ENCODE results near the gene RAPSN.

RAPSN gene

DNA sequence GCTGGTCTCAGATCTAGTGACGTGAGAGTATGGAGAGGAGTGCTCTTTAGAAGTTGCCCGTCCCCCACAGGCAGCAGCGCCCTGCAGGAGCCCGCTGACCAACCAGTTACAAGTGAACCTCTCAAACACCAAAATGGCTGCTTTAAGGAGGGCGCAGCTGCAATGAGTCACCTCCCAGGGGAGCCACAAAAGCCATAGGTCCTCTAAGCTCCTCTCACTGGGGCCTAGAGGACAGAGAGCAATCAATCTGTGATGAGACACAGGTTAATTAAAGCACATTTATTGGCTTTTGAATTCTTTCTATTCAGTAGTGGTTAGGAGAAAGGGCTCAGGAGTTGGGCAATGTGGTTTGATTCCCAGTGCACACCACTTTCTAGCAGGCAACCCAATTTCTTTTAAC is 15.5 kb upstream of the RAPSN start:
- DNase-seq = no peak

DNA sequence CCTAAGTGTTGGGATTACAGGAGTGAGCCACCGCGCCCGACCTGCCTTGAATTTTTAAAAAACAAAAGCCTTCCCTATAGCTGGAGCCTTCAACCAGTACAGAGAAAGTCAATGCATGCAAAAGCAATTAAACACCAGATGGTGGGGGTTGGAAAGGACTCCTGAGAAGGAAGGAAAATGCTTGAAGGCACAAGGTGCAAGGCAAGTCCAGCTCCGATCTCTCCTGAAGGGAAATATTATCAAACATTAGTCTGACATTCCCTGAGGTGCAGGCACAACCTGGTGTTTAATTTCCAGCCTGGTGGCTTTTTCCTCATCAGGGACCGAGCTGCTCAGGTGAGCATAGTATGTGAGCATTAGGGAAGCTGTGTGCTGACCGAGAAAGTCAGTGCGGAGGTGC is 12.9 kb upstream of the RAPSN start:
- no peak for DNase-seq

DNA sequence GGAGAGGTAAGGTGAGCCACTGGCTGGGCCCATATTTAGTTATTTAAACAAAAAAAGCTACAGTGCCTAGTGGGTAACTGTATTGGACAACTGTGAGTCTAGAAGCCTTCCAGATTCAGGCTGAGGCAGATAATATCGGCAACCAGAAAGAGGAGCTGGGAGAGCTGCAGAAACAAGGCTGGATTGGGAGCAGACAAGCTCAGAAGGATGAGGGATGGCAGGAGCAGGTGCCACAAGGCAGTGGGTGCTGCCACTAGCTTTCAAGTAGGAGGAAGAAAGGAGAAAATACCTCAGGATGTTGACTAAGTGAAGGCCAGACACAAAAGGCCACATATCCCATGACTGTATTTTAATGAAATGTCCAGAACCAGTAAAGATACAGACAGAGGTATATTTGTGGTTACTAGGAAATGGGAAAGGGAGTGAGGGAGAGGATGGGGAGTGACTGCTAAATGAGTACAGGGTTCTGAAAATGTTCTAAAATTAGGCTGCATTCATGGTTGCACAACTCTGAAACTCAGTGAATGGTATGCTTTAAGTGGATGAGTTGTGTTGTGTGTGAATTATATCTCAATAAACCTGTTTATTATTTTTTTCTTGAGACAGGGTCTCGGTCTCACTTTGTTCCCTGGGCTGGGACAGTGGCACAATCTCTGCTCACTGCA is 11.8 kb upstream of the RAPSN start:
- no peak for DNase-seq

DNA sequence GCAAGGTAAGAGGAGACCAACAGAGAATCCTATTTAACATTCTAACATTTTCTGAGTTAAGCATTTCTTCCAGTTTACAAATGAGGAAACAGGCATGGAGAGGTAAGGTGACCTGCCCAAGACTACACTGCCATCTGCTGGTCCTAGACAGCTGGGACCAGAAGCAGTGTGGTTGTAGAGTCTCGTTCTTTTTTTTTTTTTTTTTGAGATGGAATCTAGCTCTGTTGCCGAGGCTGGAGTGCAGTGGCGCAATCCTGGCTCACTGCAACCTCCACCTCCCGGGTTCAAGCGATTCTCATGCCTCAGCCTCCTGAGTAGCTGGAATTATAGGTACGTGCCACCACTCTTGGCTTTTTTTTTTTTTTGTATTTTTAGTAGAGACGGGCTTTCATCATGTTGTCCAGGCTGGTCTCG is 5.3 kb upstream of the RAPSN start:
- peak; percentile 94 for DNase-seq

DNA sequence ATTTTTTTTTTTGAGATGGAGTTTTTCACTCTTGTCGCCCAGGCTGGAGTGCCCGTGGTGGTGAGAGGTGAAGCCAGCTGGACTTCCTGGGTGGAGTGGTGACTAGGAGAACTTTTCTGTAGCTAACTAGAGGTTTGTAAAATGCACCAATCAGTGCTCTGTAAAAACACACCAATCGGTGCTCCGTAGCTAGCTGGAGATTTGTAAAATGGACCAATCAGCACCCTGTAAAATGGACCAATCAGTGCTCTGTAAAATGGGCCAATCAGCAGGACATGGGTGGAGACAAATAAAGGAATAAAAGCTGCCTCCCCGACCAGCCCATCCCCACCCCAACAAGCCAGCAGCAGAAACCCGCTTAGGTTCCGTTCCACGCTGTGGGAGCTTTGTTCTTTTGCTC is 4.4 kb upstream of the RAPSN start:
- peak; percentile 17 for DNase-seq

DNA sequence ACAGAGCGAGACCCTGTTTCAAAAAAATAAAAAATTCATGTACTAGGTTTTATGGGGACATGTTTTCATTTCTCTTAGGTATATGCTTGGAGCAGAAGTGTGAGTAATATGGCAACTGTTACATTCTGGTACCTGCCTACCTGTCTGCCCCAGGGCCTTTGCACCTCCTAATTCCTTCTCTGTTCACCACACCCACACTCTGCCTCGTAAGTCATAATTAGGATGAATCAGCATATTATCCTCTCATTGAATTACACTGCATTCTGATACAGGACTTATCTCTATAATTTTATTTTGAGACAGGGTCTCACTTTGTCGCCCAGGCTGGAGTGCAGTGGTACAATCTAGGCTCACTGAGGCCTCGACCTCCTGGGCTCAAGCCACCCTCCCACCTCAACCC is 3.1 kb upstream of the RAPSN start:
- no peak for DNase-seq

DNA sequence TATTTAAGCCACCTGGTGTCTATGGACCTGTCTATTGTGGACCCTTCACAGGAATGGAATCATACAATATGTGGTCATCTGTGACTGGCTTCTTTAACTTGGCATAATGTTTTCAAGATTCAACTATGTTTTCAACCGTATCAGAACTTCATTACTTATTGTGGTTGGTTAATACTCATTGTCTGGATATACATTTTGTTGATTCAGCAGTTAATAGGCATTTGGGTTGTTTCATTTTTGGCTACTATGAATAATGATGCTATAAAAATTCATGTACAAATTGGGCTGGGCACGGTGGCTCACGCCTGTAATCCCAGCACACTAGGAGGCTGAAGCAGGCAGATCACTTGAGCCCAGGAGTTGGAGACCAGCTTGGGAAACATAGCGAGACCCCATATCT is 2.5 kb upstream of the RAPSN start:
- no peak for DNase-seq

DNA sequence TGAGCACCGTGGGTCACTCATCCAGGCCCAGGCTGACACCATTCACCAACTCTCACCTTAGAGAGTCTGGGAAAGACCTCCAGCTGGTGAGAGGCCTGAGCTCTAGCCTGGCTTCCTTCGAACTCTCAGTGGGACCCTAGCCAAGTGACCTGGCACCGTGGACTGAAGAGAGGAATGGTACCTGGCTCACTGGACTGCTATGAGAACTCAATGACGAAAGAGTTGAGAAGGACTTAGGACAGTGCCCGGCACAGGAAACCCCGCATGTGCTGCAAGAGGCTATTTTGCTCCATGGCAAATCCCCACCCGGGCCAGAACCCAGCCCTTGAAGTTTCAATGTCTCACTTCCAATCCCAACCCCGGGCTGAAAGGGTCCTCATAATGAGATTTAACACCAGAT is 605 bp upstream of the RAPSN start:
- no peak for DNase-seq

DNA sequence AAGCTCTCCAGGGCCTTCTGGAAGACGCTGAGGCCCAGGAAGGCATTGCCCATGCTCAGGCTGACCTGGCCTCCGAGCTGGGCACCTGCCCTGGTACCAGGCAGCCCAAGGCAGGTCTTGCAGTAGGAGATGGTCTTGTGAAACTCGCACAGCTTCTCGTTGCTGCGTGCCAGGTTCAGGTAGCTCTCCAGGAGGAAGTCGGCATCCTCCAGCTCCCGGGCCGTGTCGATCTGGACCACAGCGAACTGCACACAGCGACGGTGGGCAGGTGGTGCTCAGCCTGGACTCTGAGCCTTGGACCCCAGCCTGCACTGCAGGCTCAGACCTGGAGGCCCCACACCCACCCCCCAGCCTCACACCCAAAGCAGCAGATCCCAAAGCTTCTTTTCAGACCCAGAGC is 1.0 kb downstream of the RAPSN start:
- DNase-seq = no peak

DNA sequence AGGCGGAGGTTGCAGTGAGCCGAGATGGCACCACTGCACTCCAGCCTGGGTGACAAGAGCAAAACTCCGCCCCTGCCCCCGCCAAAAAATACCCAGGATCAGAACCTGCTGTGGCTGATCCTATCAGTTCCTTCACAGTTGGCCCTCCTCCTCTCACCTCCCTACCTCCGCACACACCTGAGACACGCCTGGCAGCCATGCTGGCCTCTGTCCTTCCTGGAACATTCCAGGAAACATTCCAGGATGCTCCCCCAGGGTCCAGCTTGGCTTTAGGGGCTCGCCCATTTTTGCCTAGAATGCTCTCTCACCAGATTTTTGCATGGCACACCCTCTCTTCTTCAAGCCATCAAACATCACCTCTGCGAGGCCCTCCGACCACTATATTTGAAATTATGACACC is 2.1 kb downstream of the RAPSN start:
- DNase-seq = no peak

DNA sequence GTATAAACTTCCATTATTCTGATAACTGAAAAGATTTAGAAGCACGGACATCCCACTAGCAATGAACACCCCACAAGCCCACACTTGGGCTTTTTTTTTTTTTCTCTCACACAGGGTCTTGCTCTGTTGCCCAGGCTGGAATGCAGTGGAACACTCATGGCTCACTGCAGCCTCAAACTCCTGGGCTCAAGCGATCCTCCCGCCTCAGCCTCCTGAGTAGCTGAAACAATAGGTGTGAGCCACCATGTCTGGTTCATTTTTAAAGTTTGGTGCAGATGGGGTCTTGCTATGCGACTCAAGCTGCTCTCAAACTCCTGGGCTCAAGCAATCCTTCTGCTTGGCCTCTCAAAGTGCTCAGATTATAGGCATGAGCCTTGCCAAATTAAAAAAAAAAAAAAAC is 3.1 kb downstream of the RAPSN start:
- DNase-seq = no peak

DNA sequence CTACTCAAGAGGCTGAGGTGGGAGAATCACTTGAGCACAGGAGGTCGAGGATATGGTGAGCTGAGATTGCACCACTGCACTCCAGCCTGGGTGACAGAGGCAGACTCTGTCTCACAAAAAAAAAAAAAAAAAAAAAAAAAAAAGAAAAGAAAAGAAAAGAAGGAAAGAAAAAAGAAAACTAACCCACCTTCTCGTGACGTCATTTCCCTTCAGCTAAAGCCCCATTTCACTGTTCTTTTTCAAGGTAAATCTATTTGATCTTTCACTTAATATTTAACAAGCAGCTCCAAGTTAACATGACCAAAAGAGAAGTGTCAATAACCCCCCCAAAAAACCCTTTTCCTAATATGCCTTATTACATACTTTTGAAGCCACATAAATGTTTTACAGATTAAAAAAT is 5.1 kb downstream of the RAPSN start:
- DNase-seq = no peak

DNA sequence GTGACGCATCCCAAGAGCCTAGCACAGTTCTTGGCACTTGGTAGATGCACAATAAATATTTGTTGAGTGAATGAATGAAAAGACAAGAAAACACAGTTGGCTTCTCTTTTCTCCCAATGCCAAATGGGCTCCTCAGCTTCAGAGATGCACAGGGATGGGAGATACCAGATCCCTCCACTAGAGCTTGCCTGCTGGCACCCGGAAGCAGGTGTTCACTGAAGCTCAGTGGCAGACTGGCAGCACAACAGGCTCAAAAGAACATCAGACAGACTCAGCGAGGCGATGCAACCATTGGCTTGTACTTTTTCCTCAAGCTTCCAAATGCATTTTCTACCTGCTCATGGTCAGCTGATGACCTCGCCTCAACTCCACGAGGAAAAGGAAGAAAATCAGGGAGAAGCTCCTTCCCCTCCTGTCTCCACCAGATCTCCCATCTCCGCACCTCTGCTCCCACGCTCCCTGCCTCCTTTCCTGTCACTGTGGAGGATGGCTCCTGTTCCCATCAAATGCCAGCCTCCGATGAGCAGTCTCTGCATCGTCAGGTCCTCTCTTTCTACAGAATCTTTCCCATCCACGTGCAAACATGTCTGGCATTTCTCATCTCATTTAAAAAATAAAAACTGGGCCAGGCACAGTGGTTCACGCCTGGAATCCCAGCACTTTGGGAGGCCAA is 5.8 kb downstream of the RAPSN start:
- no peak for DNase-seq

DNA sequence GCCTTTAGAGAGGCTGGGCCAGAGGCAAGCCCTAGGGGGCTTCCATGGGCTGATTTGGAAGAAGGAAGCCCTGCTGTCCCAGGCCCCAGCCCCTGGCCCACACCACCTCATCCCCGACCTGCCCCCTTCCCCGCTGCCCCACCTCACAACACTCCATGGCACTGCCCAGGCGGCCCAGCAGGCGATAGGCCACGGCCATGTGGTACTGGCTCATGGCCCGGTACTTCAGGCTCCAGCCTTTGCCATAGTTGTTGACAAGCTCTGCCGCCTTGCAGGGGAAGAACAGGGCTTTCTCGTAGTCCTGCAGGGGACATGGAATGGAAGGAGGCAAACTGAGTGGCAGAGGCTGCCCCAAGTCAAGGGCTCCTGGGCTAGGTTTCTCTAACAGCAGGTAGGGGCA is 6.4 kb downstream of the RAPSN start:
- DNase-seq = no peak

DNA sequence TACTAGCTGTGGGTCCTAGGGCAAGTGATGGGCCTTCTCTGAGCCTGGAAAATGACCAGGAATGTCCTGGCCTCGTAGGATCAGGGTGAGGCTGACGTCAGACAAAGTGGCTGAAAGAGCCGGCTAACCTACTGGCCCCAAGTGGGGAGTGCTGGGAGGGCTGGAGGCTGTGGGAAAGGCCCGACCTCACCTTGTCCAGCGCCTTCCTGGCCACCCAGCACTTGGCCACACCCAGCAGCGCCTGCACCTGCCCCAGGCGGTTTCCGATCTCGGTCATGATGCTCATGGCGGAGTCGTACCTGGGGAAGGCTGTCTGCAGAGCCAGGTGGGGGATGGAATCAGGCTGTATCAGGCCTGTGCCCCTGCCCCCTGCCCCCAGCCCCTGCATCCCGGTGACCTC is 7.5 kb downstream of the RAPSN start:
- DNase-seq = no peak

DNA sequence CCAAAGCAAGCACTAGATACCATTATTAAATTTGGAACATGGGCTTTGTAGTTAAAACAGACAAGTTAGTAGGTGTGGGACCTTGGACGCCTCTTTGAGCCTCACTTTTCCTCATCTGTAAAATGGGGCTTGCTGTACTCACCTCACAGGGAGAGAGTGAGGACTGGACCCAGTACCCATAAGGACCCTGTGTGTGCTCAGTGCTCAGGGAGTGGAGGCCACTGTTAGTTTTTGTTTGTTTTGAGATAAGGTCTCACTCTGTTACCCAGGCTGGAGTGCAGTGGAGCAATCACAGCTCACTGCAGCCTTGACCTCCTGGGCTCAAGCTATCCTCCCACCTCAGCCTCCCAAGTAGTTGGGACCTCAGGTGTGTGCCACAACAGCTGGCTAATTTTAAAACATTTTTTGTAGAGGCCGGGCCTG is 8.9 kb downstream of the RAPSN start:
- DNase-seq = no peak

DNA sequence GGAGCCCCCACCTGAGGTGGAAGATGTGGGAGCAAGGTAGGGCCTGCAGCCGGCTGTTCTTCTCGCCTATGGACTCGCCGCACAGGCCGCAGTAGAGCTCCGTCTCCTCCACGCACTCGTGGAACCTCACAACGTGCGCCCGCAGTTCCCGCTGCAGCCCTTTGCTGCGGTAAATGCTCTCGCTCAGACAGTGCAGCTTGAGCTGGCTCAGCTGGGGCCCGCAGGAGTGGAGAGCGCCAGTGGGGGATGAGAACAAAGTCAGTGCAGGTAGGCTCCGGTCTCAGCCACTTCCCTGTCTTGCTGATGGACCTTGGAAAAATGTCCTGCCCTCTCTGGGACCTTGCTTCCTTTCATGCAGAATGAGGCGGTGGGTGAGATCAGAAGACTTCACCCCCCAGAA is 10.2 kb downstream of the RAPSN start:
- no peak for DNase-seq

DNA sequence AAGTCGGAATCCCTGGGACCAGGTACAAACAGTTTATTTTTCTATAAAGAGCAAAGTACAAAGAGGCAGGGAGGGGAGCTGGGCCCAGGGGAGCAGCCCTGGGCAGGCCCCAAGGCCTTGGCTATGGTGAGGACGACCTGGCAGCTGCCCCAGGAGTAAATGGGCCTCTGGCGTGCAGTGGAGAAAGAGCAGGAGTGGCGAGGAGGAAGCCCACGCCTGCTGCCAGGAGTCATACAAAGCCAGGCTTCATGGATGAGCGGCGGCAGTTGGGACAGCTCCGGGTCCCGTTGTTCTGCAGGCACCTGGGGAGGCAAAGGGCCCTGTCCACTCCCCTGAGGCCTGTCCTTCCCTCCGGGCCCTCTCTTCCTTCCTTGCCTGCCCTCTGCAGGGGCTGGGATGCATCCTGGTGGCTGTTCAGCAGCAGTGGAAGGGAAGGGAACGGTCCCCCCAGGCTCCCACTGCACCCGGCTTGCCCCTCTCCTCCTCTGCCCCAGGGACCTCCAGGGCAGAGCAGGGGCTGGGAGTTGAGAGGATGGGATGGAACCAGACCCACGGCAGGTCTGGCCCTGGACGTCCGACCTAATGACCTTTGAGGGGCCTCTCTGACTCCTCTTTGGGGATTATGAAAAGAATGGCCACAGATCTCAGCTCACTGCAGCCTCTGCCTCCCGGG is 11.1 kb downstream of the RAPSN start:
- DNase-seq = no peak

DNA sequence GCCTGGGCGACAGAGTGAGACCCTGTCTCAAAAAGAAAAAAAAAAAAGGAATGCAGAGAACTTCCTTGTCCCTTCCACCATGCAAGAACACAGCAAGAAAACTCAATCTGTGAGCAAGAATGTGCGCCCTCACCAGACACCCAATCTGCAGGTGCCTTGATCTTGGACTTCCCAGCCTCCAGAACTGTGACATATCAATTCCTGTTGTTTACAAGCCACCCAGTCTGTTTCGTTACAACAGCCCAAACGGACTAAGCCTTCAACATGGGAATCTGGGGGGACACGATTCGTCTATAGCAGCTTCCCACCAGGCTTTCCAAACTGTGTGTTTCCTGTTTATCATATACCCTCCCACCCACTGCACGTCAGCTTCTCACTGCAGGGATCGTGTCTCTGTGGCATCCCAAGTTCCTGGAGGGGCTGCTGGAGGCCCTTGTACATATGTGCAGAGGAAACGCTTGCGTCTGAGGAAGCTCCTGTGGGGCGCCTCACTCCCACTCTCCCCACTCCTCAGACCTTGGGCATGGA is 11.7 kb downstream of the RAPSN start:
- no peak for DNase-seq

DNA sequence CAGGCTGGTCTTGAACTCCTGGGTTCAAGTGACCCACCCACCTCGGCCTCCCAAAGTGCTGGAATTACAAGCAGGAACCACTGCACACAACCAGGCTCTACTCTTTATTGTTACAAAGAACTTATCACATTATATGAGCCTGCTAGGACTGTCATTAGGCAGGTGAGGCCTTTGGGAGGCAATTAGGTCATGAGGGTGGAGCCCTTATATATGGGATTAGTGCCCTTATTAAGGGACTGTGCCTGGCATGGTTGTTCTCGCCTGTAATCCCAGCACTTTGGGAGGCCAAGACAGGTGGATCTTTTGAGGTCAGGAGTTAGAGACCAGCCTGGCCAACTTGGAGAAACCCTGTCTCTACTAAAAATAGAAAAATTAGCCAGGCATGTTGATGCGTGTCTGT is 12.2 kb downstream of the RAPSN start:
- DNase-seq = no peak

DNA sequence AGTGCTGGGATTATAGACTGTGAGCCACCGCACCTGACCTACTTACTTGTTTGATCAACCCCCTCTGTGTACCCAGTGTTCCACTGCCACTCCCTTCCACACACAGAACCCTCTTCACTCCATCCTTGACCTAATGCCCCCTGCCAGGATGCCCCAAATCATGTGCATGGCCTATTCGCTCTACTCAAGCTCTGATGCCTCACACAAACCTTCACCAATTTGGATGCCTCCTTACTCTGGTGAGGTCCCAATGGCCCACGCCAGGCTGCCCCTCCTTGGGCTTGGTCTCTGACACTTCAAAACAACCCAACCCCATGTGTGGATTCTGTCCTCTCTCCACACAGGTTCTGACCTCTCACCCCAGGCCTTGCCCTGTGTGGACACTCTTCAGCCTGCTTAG is 13.2 kb downstream of the RAPSN start:
- no peak for DNase-seq

DNA sequence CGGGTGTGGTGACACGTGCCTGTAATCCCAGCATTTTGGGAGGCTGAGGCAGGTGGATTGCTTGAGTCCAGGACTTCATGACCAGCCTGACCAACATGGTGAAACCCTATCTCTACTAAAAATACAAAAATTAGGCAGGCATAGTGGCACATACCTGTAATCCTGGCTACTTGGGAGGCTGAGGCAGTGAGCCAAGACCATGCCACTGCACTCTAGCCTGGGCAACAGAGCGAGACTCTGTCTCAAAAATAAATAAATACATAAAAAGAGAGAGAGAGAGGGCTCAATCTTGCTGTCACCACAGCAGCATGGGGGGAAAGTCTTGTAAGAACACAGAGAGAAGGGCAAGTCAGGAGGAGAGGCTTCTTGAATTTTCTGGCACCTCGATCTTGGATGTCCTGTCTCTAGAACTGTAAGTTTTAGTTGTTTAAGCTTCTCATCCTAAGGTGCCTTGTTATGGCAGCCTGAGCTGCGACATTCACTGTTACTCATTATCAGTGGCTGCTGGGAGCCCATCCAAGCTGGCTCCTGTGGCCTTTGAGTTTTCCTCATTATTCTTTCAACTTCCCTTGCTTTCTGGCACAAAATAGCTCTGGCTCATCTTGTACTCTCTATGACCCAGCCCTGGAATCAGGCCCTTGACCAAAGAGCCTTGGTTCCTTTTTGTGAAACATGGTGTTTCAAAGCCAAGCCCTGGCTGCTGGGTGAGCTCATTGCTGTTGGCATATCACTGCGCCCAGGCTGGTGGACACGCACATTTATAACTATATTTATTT is 14.7 kb downstream of the RAPSN start:
- DNase-seq = no peak

DNA sequence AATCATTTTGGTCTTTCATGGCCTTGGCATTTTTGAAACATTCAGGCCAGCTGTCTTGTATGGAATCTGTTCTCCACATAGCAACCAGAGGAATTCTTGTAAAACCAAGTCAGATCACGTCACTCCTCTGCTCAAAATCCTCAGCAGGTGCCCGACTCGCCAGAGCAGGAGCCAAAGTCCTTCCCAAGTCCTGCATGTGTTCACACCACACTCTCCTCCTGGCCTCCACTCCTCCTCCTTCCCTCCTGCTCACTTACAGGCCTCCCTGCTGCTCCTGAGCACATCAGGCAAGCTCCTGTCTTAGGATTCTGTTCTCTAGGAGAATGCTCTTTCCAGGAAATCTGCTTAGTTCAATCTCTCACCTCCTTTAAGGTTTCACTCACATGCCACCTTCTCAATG is 15.8 kb downstream of the RAPSN start:
- no peak for DNase-seq

Measured in hematopoietic multipotent progenitor cell treated with erythropoietin and hydrocortisone succinate and interleukin-3 and kit ligand, for 6 days (in vitro differentiated cells).